Activated CD4-positive, alpha-beta T cell treated with anti-CD3 and anti-CD28 coated beads for 36 hours (primary cell): ENCODE data around the gene VAV2. TPM values are rescaled to one million over a fixed set of nuclear protein-coding genes. Genes with fewer than 3 reads are reported as not detected.

Experiments used
- ATAC-seq: fragments of 200-7000 bp; cut with Tn5 transposase; one replicate; pipeline ENCODE4 v1.10.0; 2021; ENCODE audit warnings: mild to moderate bottlenecking, moderate library complexity
- CTCF ChIA-PET: fragments of 350-600 bp; sonication (Branson Sonifier 250); formaldehyde crosslinking; loops from one replicate; lab custom pipeline; 2021; ENCODE audit warnings: antibody characterized with exemption; lab: Charles Lee
- POLR2A ChIA-PET: fragments of 350-600 bp; sonication (Branson Sonifier 250); formaldehyde crosslinking; loops from one replicate; lab custom pipeline; 2021; ENCODE audit warnings: antibody characterized with exemption, inconsistent platforms; lab: Charles Lee
- DNase-seq: peaks from one replicate; pipeline ENCODE4 v3.0.0-alpha.2; 2020
- H3K27ac Mint-ChIP-seq: one replicate; pipeline ENCODE4 v1.8.0; 2021; ENCODE audit warnings: mixed read lengths
- H3K27me3 Mint-ChIP-seq: one replicate; pipeline ENCODE4 v1.8.0; 2021; ENCODE audit warnings: mixed read lengths
- H3K36me3 Mint-ChIP-seq: one replicate; pipeline ENCODE4 v1.8.0; 2021; ENCODE audit warnings: low read depth, mixed read lengths
- H3K4me1 Mint-ChIP-seq: one replicate; pipeline ENCODE4 v1.8.0; 2021; ENCODE audit warnings: mixed read lengths
- H3K4me3 Mint-ChIP-seq: one replicate; pipeline ENCODE4 v1.8.0; 2021; ENCODE audit warnings: mild to moderate bottlenecking, moderate library complexity, mixed read lengths
- H3K9me3 Mint-ChIP-seq: one replicate; pipeline ENCODE4 v1.8.0; 2021; ENCODE audit warnings: low read depth, mixed read lengths
- intact Hi-C, 2 experiments: fragments of 100-400 bp; cut with DNase I in 1 of 2; cut with micrococcal nuclease in 1 of 2; formaldehyde crosslinking; loops; one replicate each; pipeline versions ENCODE4 v1.14.2 to v1.15.1; 2022 to 2024; cut with DNase I, micrococcal nuclease
- total RNA-seq, 2 experiments: library from RNA; stranded (reverse); gene quantifications; one replicate each; pipeline ENCODE4 v1.2.3, GENCODE V29; 2021

VAV2 gene
- total RNA-seq, 2 experiments from 2014 or later: 5.1 to 6.5 TPM

DNA sequence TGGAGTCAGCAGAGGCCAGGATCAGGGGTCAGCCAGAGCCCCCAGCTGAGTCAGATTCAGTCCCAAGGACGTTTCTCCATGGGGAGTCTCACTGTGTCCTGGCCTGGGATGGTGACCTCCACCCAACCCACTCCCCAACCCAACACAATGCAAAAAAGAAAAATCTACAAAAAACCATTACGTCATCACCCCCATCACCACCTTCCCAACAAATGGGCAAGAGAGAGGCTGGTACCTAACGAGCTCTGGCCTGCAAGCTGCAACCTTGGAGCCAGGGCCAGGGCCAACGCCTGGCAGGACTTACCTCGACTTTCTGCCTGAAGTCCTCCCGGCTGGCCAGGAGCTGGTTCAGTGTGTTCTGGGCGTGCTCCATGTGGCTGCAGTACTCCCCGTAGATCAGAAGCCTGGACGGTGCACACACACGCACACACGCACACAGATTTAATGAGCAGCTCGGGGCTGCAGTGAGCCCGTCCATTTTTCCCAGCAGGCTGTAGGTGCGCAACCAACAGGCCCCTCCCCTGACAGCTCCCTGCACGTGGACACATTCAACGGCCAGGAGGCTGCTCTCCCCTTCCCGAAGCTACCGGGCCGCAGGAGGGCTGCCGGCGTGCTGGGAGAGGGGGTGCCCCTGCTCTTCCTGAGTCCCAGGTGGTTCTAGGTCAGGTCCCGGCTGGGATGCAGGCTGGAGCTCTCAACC is 194.6 kb downstream of the VAV2 start:
- CTCF ChIA-PET: interaction anchor here (6.4 kb wide), 1 partner anchor 197 kb away, joined by 29 read pairs; no protein-coding TSS in a partner anchor
- H3K36me3 Mint-ChIP-seq: no peaks in the 10 kb centered on the region

GRCh38 chr9:133796562-133796961 is 195.6 kb downstream of the VAV2 start:
- Mint-ChIP-seq H3K27ac (no peak overlapping the region), H3K27me3 (no peaks in the 10 kb centered on the region), H3K9me3 (no peaks in the 10 kb centered on the region), H3K36me3 (no peaks in the 10 kb centered on the region), H3K4me3 (no peak overlapping the region), H3K4me1 (peaks cover 3% of the 10 kb centered on the region)
- POLR2A ChIA-PET: no interaction called here
- intact Hi-C loops: no loop called here
- no peak for DNase-seq
- no peak for ATAC-seq
- CTCF ChIA-PET: interaction anchor here (6.4 kb wide), 1 partner anchor 198 kb away, joined by 29 read pairs; no protein-coding TSS in a partner anchor

More for the DNA sequence above, 194.6 kb downstream of the VAV2 start:
- DNase-seq (no peak), ATAC-seq (no peak)
- Mint-ChIP-seq H3K4me1 (peaks cover 3% of the 10 kb centered on the region), H3K4me3 (no peak overlapping the region), H3K9me3 (no peaks in the 10 kb centered on the region), H3K27ac (no peak overlapping the region), H3K27me3 (no peaks in the 10 kb centered on the region)
- POLR2A ChIA-PET: no interaction called here
- intact Hi-C loops: no loop called here

- Mint-ChIP-seq H3K9me3 (no peaks in the 10 kb centered on the region), H3K4me1 (peaks cover 3% of the 10 kb centered on the region), H3K4me3 (no peak overlapping the region), H3K36me3 (peaks cover 1% of the 10 kb centered on the region), H3K27ac (no peak overlapping the region), H3K27me3 (peaks cover under 1% of the 10 kb centered on the region)
- no peak for DNase-seq
- POLR2A ChIA-PET: no interaction called here
- CTCF ChIA-PET: interaction anchor here (1.1 to 6.4 kb wide), 3 partner anchors 13 to 199 kb away, joined by 4 to 29 read pairs (median 11); no protein-coding TSS in a partner anchor
- intact Hi-C loops: no loop called here
- no peak for ATAC-seq
These were observed 197.1 kb downstream of the VAV2 start for GRCh38 chr9:133795049-133795448.

- Mint-ChIP-seq H3K9me3 (no peaks in the 10 kb centered on the region), H3K4me3 (no peak overlapping the region), H3K27ac (no peak overlapping the region), H3K36me3 (peaks cover 1% of the 10 kb centered on the region), H3K4me1 (peaks cover 3% of the 10 kb centered on the region), H3K27me3 (peaks cover 1% of the 10 kb centered on the region)
- CTCF ChIA-PET: interaction anchor here (0.7 to 6.4 kb wide), 4 partner anchors 12 to 203 kb away, joined by 3 to 29 read pairs (median 7); no protein-coding TSS in a partner anchor
- ATAC-seq (no peak), DNase-seq (no peak)
- POLR2A ChIA-PET: no interaction called here
- intact Hi-C loops: no loop called here
These were observed 197.9 kb downstream of the VAV2 start for GRCh38 chr9:133794016-133794760.

DNA sequence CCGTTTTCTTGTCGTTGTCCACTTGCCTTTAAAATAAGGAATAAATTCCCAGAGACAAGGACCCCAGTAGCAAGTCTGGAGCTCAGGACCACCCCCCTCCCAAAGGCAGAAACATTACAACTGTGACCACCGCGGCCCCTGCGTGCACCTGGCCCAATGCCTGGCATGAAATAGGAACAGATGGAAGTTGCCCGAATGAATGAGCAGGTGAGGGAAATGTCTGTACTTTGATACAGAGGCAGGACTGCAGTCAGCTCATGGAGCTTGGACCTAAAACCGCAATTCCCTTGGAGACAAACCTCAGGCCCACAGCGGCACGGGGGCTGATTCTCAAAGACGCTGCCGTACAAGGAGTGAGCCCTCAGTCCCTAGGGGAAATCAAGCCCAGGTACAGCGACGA is 198.7 kb downstream of the VAV2 start:
- ChIA-PET POLR2A (no interaction called here), CTCF (interaction anchor here (0.7 to 6.4 kb wide), 4 partner anchors 11 to 204 kb away, joined by 3 to 29 read pairs (median 7); no protein-coding TSS in a partner anchor)
- Mint-ChIP-seq H3K36me3 (peaks cover 1% of the 10 kb centered on the region), H3K27ac (no peak overlapping the region), H3K9me3 (no peaks in the 10 kb centered on the region), H3K27me3 (peaks cover 1% of the 10 kb centered on the region), H3K4me3 (no peak overlapping the region), H3K4me1 (peaks cover 3% of the 10 kb centered on the region)
- DNase-seq: no peak
- intact Hi-C loops: loop anchor here (1.0 kb wide), 3 partner anchors 201 to 306 kb away; partner anchors contain the start of gene BRD3OS (in 1 of the 2)
- ATAC-seq: no peak

DNA sequence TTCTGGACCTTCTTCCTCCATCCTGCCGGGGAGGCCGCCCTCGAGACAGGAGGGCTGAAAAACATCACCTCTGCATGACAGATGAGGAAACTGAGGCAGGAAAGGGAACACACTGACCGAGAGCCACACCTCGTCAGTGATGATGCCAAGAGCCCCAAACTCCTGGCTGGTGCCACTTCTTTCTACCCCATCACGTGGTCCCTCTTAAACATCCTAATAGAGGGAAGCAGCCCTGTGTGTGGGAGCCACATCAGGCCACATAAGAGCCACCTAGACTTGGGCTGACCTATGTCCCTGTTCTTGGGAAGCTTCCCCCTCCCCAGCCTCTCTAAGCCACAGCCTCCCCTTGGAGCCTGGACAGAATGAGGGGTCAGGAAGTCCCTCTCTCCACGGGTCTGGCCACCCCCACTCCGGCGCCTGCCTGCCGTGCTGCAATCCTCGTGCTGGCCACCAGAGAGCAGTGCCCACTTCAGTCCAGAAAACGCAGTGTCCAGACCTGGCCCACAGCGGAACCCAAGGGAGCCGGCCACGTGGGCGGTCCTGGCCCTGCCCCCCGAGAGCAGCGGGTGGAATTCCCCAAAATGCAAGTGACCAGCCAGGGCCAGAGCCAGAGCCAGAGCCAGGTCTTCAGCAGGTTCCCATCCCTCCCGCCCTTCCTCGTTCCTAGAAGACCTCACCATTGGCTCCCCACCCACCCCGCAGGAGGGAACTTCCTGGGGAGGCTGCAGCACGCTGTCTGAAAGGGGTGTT is 199.2 kb downstream of the VAV2 start:
- intact Hi-C loops: loop anchor here (1.0 kb wide), 3 partner anchors 201 to 306 kb away; partner anchors contain the start of gene BRD3OS (in 1 of the 2)
- H3K27ac Mint-ChIP-seq: no peak overlapping the region
- H3K36me3 Mint-ChIP-seq: peaks cover 1% of the 10 kb centered on the region
- DNase-seq: peak; percentile 70
- H3K4me3 Mint-ChIP-seq: no peak overlapping the region
- POLR2A ChIA-PET: no interaction called here
- H3K9me3 Mint-ChIP-seq: no peaks in the 10 kb centered on the region
- peaks cover 1% of the 10 kb centered on the region for H3K27me3 Mint-ChIP-seq
- peaks cover 3% of the 10 kb centered on the region for H3K4me1 Mint-ChIP-seq
- peak; percentile 75 for ATAC-seq
- CTCF ChIA-PET: interaction anchor here (0.5 to 6.4 kb wide), 6 partner anchors 10 to 205 kb away, joined by 3 to 29 read pairs (median 3); no protein-coding TSS in a partner anchor

DNA sequence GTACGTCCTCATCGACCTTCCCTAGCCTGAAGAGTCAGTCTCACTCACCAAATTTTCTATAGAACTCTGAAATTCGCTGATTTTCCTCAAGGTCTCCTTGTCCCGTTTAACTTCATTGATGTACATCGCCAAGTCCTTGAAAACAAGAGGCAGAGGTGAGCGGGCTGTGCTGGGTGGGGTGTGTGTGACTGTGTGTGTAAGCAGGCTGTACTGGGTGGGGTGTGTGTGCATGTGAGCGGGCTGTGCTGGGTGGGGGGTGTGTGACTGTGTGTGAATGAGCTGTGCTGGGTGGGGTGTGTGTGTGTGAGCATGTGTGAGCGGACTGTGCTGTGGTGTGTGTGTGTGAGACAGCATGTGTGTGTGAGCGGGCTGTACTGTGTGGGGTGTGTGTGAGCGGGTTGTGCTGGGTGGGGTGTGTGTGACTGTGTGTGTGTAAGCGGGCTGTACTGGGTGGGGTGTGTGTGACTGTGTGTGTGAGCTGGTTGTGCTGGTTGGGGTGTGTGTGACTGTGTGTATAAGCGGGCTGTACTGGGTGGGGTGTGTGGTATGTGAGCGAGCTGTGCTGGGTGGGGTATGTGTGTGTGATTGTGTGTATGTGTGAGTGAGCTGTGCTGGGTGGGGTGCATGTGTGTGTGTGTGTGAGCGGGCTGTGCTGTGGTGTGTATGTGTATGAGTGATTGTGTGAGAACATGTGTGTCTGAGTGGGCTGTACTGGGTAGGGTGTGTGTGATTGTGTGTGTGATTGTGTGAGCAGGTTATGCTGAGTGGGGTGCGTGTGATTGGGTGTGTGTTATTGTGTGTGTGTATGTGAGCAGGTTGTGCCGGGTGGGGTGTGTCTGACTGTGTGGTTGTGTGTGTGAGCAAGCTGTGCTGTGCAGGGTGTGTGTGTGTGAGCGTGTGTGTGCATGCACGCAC is 200.1 kb downstream of the VAV2 start:
- no peaks in the 10 kb centered on the region for H3K9me3 Mint-ChIP-seq
- peaks cover 3% of the 10 kb centered on the region for H3K4me1 Mint-ChIP-seq
- DNase-seq: no peak
- no peak overlapping the region for H3K27ac Mint-ChIP-seq
- H3K36me3 Mint-ChIP-seq: peaks cover 1% of the 10 kb centered on the region
- CTCF ChIA-PET: interaction anchor here (0.5 to 6.4 kb wide), 3 partner anchors 12 to 202 kb away, joined by 3 to 29 read pairs (median 3); no protein-coding TSS in a partner anchor
- peaks cover 1% of the 10 kb centered on the region for H3K27me3 Mint-ChIP-seq
- H3K4me3 Mint-ChIP-seq: no peak overlapping the region
- POLR2A ChIA-PET: no interaction called here
- intact Hi-C loops: no loop called here
- no peak for ATAC-seq

DNA sequence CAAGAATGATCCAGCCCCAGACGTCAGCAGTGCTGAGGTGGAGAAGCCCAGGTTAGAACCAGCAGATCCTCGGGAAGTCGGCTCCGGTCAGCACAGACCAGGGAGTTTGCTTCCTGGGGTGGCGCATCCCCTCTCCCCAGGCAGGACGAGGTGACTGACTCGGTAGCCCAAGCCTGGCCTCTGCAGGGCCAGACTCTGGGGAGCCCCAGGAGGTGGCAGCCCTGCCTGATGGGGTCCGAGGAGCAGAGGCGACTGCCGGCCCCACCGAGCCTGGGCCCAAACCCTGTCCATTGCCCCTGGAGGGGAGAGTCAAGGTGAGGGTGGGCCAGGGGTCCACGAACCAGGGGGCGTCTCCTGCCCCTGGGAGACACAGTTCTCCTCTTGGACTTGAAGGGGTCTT is 201.1 kb downstream of the VAV2 start:
- Mint-ChIP-seq H3K27me3 (peaks cover 1% of the 10 kb centered on the region), H3K4me1 (peaks cover 3% of the 10 kb centered on the region), H3K4me3 (no peak overlapping the region), H3K36me3 (peaks cover 1% of the 10 kb centered on the region), H3K9me3 (no peaks in the 10 kb centered on the region), H3K27ac (no peak overlapping the region)
- intact Hi-C loops: no loop called here
- ChIA-PET POLR2A (no interaction called here), CTCF (no interaction called here)
- no peak for ATAC-seq
- DNase-seq: no peak

DNA sequence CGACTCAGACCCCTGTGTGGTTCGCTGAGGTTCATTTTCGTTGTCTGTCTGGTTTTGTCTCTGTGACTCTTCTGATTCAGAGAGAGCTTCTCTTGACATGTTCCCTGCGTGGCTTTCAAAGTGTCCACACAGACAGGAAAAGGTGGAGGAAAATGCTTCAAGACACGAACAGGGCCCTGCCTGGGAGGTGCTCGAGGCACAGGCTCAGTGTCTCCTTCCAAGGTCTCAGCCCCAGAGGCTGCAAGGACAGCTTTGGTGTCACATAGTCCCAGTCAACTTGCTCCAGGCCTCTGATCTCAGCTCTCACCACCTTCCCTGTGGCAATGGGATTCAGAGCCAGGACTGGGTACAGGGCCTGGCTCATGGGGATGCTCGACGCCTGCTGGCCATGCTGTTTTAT is 202.3 kb downstream of the VAV2 start:
- ChIA-PET POLR2A (no interaction called here), CTCF (interaction anchor here (0.6 kb wide), 1 partner anchor 129 kb away, joined by 3 read pairs; no protein-coding TSS in a partner anchor)
- intact Hi-C loops: no loop called here
- H3K9me3 Mint-ChIP-seq: no peaks in the 10 kb centered on the region
- no peak overlapping the region for H3K27ac Mint-ChIP-seq
- H3K27me3 Mint-ChIP-seq: peaks cover 1% of the 10 kb centered on the region
- no peak overlapping the region for H3K4me3 Mint-ChIP-seq
- ATAC-seq (no peak), DNase-seq (no peak)
- H3K4me1 Mint-ChIP-seq: peaks cover 3% of the 10 kb centered on the region
- H3K36me3 Mint-ChIP-seq: peaks cover 1% of the 10 kb centered on the region
